WI38 (cell line): Measurements from ENCODE around the gene MAP1B.
A peak's percentile ranks its signal among the peaks of the same experiment; 100 is the strongest.

Experiments used
- H3K4me3 ChIP-seq: 2 replicates; pipeline ENCODE4 v1.5.1; 2011; ENCODE audit warnings: low read depth, mild to moderate bottlenecking, control low read depth, low read length
- CTCF ChIP-seq: IDR thresholded peaks from 2 replicates; pipeline ENCODE4 v1.5.1; 2012; ENCODE audit warnings: low read depth, mild to moderate bottlenecking, control low read depth, low read length

MAP1B gene

DNA sequence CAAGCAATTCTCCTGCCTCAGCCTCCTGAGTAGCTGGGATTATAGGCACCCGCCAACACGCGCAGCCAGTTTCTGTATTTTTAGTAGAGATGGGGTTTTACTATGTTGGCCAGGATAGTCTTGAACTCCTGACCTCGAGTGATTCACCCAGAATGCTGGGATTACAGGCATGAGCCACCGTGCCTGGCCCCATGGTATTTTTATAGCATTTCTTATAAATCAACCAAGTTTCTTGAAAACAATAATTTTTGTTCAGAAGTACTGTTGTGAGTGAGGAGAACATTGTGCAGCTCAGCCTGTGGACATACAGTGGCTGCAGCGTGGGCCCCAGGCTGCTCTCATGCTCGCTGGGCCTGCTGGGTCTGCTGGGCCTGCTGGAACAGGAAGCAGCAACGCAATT, 45.3 kb downstream of the MAP1B start:
- H3K4me3 ChIP-seq: no peak overlapping the region
- no peak for TF ChIP-seq CTCF

- no peak overlapping the region for H3K4me3 ChIP-seq
- no peak for TF ChIP-seq CTCF
These were observed 46.3 kb downstream of the MAP1B start for GRCh38 chr5:72153551-72153950.

DNA sequence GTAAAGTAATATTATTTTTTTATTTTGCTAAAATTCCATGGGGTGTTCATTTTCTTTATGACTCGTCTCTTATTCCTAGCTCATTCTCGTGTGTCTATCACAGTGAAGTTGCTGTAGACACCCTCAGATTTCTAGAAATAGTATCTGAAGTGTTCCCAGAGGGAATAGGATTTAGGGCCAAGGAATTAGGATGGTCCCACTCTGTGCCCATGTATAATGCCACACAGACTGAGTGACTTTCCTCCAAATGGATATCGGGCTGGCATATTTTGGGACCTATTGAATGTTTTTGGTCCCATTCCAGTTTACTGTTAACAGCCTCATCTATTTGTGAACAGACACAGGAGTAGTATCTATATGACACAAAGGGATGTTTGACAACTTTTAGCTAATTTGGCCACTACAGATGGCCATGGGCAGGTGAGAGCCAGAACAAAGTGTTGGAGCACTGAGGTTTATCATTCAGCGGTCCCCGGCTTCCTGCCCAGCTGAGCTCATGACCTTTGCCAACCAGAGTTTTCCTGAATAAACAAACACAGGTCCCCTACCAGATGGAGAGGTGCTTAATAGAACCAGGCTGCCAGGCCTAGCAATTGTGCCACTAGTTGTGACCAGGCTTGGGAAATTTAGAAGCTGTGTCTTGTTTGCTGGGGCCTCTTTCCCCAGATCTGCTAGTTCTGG, 46.9 kb downstream of the MAP1B start:
- TF ChIP-seq CTCF: no peak

GRCh38 chr5:72156946-72157624, 49.8 kb downstream of the MAP1B start:
- H3K4me3 ChIP-seq: no peak overlapping the region
- no peak for TF ChIP-seq CTCF

More for the DNA sequence above, 46.9 kb downstream of the MAP1B start:
- no peak overlapping the region for H3K4me3 ChIP-seq

DNA sequence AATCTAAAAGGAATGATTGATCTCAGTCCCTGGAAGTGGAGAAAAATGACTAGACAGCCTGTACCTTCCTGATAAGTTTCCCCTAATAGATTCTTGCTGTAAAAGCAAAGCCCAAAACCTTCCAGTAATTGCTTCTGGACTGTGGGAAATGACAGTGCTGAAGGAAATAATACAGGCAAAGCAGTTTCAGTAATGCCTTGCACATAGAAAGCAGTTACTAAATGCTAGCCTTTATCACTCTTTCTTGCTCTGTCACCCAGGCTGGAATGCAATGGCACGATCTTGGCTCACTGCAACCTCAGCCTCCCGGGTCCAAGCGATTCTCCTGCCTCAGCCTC, 50.3 kb downstream of the MAP1B start:
- H3K4me3 ChIP-seq: no peak overlapping the region
- TF ChIP-seq CTCF: no peak

DNA sequence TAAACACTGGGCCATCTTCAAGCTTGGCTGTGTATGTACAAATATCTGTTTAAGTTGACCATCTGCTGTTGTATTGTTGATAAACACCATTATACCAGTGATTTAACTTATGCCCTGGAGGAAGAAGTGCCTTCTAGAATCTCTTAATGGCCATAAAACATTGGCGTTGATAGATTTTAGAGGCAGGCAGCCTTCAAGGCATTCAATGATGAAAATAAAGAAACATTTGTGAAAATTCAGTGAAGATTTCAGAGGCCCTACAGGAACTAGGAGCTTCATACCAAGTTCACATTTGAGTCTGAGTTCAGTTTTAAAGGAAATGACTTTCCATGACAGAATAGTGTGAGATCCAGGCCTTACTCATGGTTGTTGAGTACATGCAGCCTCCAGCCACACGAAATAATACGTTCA, 52.2 kb downstream of the MAP1B start:
- peak overlapping the region; percentile 10; the same call in 1 of the 2 replicates for H3K4me3 ChIP-seq
- no peak for TF ChIP-seq CTCF

GRCh38 chr5:72160329-72160728, 53.1 kb downstream of the MAP1B start:
- H3K4me3 ChIP-seq: no peak overlapping the region
- TF ChIP-seq CTCF: no peak
